ENCODE results near the gene PRDM2.
"Not testable (repeated sequence)": the region's sequence is repeated elsewhere in the genome, so short reads cannot be mapped to it uniquely, and the experiment has no call there.

DNA sequence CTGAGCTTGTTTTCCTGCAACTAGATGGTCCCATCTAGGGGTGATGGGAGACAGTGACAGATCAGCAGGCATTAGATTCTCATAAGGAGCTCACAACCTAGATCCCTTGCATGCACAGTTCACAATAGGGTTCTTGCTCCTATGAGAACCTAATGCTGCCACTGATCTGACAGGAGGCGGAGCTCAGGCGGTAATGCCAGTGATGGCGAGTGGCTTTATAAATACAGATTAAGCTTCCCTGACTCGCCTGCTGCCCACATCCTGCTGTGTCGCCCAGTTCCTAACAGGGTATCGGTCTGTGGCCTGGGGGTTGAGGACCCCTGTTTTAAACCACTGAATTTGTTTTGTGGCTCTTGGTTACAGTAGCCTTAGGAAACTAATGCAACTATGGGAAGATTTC is 6.9 kb upstream of the PRDM2 start:
- TF ChIP-seq, protein P1, sequence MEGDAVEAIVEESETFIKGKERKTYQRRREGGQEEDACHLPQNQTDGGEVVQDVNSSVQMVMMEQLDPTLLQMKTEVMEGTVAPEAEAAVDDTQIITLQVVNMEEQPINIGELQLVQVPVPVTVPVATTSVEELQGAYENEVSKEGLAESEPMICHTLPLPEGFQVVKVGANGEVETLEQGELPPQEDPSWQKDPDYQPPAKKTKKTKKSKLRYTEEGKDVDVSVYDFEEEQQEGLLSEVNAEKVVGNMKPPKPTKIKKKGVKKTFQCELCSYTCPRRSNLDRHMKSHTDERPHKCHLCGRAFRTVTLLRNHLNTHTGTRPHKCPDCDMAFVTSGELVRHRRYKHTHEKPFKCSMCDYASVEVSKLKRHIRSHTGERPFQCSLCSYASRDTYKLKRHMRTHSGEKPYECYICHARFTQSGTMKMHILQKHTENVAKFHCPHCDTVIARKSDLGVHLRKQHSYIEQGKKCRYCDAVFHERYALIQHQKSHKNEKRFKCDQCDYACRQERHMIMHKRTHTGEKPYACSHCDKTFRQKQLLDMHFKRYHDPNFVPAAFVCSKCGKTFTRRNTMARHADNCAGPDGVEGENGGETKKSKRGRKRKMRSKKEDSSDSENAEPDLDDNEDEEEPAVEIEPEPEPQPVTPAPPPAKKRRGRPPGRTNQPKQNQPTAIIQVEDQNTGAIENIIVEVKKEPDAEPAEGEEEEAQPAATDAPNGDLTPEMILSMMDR (IDR thresholded peaks at IDR 0.05; ENCODE audit: poor library complexity): not testable (repeated sequence)
- TF ChIP-seq EZH2 (IDR thresholded peaks at IDR 0.05; ENCODE audit: borderline replicate concordance): not testable (repeated sequence)
